ENCODE data around the gene ARHGAP19.

Gene ARHGAP19

DNA sequence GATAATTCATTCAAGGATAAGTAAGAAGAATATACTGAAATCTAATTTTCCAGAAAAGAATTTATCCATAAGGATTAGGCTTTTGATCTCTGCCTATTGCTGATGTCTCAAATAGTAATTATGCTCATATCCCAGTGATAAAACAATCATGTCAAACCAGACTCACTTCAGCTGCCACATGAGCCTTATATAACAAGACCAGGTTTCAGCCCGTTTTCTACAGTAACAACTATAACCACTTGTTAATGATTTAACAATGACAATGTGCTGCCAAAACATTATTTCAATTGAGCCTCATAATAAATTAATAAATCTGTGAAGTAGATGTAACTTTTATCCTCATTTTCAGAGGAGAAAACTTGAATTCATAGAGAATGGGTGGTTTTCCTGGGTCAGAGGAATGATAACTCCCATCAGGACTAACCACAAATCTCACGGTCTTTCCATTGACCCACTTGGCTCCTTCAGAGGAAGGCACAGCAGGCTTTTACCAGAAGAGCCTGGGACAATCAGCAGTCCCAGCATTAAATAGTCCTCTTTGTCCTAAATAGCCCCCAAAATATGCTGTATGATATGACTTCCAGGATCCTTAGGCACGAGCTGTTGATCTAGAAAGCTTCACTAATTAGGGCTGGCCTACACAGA, 64.2 kb downstream of the ARHGAP19 start:
- no peak for DNase-seq

- no peak for DNase-seq
Observed at GRCh38 chr10:97226398-97226797, 66.0 kb downstream of the ARHGAP19 start.

- DNase-seq, result no peak
Observed at GRCh38 chr10:97224483-97225435, 67.7 kb downstream of the ARHGAP19 start.

- no peak for DNase-seq
Observed at GRCh38 chr10:97222326-97222961, 70.0 kb downstream of the ARHGAP19 start.

DNA sequence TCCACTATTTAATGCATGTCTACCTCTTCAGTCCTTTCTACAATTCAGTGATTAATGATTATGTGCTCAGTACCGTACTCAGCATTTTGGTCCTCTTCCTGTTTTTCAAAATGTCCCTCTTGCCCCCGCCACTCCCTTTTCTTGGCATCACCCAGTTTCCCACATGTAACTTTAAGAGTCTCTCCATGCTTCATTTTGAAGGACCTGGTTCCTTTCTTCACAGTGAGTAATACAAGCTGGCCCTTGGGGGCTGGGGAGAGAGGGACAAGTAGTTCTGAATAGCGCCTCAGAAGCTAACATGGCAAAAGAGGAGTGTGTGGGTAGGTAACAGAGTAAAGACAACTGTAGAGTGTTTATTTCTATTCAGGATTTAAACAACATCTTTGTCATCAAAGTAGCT, 72.1 kb downstream of the ARHGAP19 start:
- DNase-seq, result no peak

DNA sequence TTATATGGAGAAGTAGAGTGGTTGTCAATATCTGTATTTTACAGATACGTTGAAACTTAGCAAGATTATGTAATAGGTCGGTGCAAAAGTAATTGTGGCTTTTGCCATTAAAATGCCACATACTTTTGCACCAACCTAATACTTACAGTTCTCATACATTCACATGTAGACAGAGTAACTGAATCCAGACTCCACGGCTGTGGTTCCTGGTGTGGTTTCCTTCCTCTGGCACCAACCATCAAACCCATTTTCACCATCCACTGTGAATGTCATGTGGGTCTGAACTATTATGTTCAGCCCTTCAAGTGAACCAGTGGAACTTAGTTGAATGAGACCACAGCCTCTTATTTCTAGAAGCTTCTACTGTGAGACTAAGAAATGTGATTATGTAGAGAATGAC, 75.1 kb downstream of the ARHGAP19 start:
- peak; percentile 37 for DNase-seq

- no peak for DNase-seq
Observed at GRCh38 chr10:97215619-97216260, 76.7 kb downstream of the ARHGAP19 start.

- no peak for DNase-seq
Observed at GRCh38 chr10:97213431-97213830, 79.0 kb downstream of the ARHGAP19 start.

DNA sequence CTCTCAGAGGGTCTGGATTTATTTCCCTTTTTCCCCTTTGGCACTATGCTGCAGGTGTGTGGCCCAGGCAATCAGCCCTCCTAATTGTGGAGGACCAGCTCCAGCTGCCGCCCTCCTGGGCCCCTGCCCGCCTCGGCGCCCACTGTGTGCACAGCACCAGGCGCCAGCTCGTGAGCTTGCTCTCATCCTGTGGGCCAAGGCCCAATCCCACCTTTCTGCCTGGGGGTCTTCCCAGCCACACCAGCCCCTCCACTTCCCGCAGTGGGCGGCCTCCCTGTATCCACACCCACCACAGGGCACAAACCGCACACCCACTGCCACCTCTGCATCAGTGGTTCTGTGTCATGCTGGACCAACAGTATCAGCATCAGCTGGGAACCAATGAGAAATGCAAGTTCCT, 81.2 kb downstream of the ARHGAP19 start:
- no peak for DNase-seq

GRCh38 chr10:97210543-97210960, 81.9 kb downstream of the ARHGAP19 start:
- peak; percentile 57 for DNase-seq

DNA sequence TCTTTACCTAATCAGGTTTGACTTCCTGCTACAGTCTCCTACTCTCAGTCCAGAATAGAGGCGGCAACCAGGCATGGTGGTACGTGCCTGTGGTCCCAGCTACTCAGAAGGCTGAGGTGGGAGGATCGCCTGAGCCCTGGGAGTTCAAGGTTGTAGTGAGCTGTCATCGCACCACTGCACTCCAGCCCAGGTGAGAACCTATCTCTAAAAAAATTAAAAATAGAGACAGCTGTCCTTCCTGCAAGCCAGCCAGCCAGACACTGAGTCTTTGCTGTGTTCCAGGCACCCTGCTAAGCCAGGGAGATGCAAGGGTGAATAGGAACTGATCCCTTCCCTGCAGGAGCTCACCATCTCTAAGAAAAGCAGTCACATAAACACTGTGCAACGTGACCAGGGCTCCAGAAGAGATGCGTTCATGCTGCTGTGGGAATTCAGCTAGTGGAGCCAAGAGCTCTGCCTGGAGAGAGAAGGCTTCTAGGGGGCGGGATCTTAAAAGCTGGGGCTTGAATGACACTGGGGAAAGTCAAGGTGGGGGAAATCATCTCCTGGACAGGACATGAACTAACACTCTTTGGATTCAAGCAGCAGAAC, 84.6 kb downstream of the ARHGAP19 start:
- no peak for DNase-seq

GRCh38 chr10:97207131-97207530, 85.3 kb downstream of the ARHGAP19 start:
- DNase-seq, result no peak

DNA sequence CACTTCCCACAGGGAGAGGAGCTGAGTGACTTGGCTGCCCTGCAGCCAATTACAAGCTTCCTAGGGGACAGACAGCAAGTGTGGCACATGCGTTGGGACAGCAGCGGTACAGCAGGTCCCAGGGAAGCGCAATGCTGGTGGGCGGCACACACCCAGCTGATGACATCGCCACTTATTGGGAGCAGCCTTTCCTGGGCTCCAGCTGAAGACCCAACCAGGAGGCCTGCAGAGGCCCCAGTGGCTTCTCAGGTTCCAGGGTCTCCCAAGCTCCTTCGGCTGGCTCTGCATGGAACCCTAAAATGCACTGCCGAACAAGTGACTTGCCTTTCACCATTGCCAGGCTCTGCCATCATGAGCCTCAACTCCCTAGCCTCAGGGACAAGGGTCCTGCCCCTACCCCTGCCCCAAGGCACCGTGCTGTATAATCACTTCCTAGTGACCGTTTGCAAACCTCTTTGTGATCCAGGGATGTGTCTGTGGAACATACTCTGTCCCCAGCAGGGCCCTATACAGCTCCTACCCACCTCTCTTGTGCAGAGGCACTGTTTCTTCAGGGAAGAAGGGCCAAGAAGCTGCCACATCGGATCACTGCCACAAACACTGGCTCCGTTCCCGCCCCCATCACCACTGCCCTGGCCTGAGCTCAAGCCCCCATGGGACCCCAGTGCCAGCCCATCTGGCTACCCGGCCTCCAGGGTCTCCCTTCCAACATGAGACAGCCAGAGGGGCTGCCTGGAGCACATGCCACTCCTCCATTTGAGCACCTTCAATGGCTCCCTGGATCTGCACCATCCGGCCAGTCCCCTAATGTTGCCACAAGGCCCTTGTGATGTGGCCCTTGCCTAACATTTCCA, 87.4 kb downstream of the ARHGAP19 start:
- no peak for DNase-seq

DNA sequence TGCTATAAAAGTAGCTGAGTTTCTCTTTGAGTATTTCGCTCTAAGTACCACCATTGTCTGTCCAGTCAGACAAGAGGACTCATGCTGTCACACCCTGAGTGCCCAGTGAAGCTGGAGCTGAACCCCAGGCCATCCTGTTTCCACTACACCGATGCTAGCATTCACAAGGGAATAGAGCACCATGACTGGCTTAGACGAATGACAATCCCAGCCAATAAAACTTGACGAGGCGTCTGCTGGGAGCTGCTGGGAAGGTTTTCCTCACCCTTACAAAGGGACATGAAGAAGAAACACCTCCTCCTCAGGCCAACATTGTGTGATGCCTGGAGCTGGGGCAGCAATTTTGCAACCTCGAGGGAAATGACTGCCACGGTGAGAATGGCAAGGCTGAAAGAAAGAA, 89.2 kb downstream of the ARHGAP19 start:
- DNase-seq, result no peak

DNA sequence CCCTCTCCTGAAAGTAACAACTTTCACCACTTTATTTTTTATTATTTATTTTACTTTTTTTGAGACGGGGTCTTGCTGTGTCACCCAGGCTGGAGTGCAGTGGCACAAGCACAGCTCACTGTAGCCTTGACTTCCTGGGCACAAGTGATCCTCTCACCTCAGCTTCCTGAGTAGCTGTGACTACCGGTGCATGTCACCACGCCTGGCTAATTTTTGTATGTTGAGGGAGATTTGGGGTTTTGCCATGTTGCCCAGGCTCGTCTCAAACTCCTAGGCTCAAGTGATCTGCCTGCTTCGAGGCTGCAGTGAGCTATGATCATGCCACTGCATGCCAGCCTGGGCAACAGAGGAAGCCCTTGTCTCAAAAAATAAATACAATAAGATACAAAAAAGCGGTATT, 91.8 kb downstream of the ARHGAP19 start:
- no peak for DNase-seq

DNA sequence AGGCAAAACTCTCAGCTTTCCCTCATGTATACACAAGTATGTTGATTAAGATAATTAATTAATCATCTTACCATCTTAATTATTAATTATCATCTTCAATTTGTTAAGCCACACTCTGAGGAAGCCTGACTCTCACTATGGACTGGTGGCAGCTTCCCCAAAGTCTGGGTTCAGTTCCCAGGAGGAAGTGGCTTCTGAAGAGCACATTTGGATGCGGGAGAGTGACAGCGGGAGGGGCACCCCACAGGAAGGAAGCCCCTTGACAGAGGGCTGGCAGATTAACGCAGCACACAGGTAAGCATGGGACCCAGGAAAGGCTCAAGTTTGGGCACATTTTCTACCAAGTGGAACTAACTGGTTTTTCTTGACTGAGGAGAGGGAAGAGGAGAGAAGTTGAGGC, 93.3 kb downstream of the ARHGAP19 start:
- DNase-seq, result no peak

GRCh38 chr10:97197030-97197500, 95.4 kb downstream of the ARHGAP19 start:
- DNase-seq, result no peak

GRCh38 chr10:97196223-97197029, 96.0 kb downstream of the ARHGAP19 start:
- peak; percentile 42 for DNase-seq

GRCh38 chr10:97195706-97196222, 96.7 kb downstream of the ARHGAP19 start:
- DNase-seq, result no peak

DNA sequence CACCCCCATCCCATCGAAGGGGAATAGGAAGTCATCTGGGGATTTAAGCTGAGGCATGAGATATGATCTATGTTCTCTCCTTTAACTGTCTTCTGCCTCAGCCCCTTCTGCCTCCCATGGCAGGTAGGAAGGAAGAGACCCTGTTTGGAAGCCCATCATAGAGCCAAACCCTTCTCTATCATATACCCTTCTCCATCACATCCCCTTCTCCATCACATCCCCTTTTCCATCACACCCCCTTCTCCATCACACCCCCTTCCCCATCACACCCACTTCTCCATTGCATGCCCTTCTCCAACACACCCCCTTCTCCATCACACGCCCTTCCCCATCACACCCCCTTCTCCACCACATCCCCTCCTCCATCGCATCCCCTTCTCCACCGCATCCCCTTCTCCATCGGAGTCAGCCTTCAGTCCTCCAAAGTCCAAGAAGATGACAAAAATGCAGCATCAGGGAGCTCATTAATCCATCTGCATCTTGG, 99.4 kb downstream of the ARHGAP19 start:
- no peak for DNase-seq
